ENCODE data around the gene TSHZ2.

DNA sequence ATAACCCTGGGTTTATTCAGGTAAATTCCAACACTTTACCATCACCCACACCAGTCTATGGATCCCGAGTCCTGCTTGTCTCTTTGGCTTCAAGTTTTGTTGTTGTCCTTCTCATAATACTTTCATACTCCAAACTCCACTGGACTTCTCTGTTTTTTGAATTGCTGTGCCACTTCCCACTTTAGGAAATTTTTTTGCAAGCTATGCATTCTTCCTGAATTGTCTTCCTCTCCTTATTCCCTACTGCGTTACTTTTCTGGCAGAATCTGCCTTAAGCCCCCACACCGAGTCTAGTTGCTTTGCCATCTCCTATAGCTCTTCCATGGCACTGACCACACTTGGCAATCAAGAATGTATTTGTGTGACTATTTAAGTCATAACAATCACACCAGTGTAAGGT lies 96.1 kb downstream of the TSHZ2 start:
- no peak for TF ChIP-seq TAF1 (IDR thresholded peaks at IDR 0.05; ENCODE audit: borderline replicate concordance, low read depth, low read length)
- TF ChIP-seq POLR2AphosphoS5 (IDR thresholded peaks at IDR 0.05; ENCODE audit: low read depth, low read length) = no peak

All from GM12892 (cell line).